ENCODE measurements around the gene USP20. TPM values are rescaled to one million over a fixed set of nuclear protein-coding genes. Genes with fewer than 3 reads are reported as not detected.
A peak's percentile ranks its signal among the peaks of the same experiment; 100 is the strongest.

The USP20 gene
- total and polyA plus RNA-seq, 5 donors from 2014 or later = 37.1 to 116 (median 48.5) TPM

DNA sequence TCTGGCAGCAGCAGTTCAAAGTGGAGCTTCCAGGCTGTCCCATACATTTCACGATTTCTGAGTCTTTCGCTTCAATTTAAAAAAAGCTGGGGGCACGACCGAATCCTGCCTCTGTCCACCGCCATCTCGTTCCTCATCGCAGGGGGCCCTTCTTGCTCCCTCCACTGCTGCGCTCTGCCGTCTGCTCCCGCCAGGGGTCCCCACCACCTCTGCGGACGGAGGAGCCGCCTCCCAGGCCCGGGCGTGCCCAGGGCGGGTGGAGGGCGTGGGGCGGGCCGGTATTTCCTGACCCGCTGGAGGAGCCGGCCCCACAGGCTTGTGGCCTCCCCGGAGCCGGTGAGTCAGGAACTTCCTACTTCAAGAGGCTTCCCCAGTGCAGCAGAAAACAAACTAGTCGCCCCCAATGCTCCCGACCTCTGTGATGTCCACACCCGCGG is 50.4 kb downstream of the USP20 start:
- H3K27me3 Mint-ChIP-seq = peaks cover 18% of the 10 kb centered on the region
- H3K9me3 Mint-ChIP-seq = no peaks in the 10 kb centered on the region
- H3K4me3 ChIP-seq (ENCODE audit: low read depth, low read length) = peak overlapping the region; percentile 86
- peak overlapping the region; percentile 99 for H3K27ac ChIP-seq (ENCODE audit: insufficient read depth, low read length, poor library complexity, severe bottlenecking)
- peaks cover 17 to 75% (median 40%) of the 10 kb centered on the region in 4 donors for H3K4me1 Mint-ChIP-seq
- H3K36me3 ChIP-seq (ENCODE audit: control insufficient read depth, insufficient read depth, low read length) = no peaks in the 10 kb centered on the region
- peak overlapping the region; percentile 99 to 100 (median 100) for H3K27ac Mint-ChIP-seq
- H3K9me3 ChIP-seq (ENCODE audit: control insufficient read depth in 2 of 2, low read length in 2 of 2) = no peaks in the 10 kb centered on the region
- peak; percentile 31 to 37 for ATAC-seq (ENCODE audit: low read depth in 2 of 2)
- peak overlapping the region; percentile 92 to 98 (median 92) for H3K4me3 Mint-ChIP-seq
- peaks cover 74% of the 10 kb centered on the region for H3K4me1 ChIP-seq (ENCODE audit: control insufficient read depth, insufficient read depth, low read length, poor library complexity, severe bottlenecking)
- H3K36me3 Mint-ChIP-seq = peaks cover 10% of the 10 kb centered on the region
- peak; percentile 79 to 93 (median 81) for DNase-seq
- no peaks in the 10 kb centered on the region for H3K27me3 ChIP-seq (ENCODE audit: control insufficient read depth, insufficient read depth, low read length)

- Histone ChIP-seq H3K27me3 (ENCODE audit: control insufficient read depth, insufficient read depth, low read length) (no peaks in the 10 kb centered on the region), H3K4me3 (ENCODE audit: low read depth, low read length) (peak overlapping the region; percentile 87), H3K36me3 (ENCODE audit: control insufficient read depth, insufficient read depth, low read length) (no peaks in the 10 kb centered on the region), H3K4me1 (ENCODE audit: control insufficient read depth, insufficient read depth, low read length, poor library complexity, severe bottlenecking) (peaks cover 82% of the 10 kb centered on the region), H3K9me3 (ENCODE audit: control insufficient read depth in 2 of 2, low read length in 2 of 2) (no peaks in the 10 kb centered on the region), H3K27ac (ENCODE audit: insufficient read depth, low read length, poor library complexity, severe bottlenecking) (peak overlapping the region; percentile 99)
- no peak for ATAC-seq (ENCODE audit: low read depth in 2 of 2)
- Mint-ChIP-seq H3K4me1 (peaks cover 19 to 82% (median 44%) of the 10 kb centered on the region in 4 donors), H3K27ac (peak overlapping the region; percentile 99 to 100 (median 100)), H3K36me3 (peaks cover 12% of the 10 kb centered on the region), H3K27me3 (peaks cover 18% of the 10 kb centered on the region), H3K4me3 (peak overlapping the region; percentile 92 to 98 (median 92)), H3K9me3 (no peaks in the 10 kb centered on the region)
- peak; percentile 68 to 84 (median 77) for DNase-seq
These were observed 51.2 kb downstream of the USP20 start for GRCh38 chr9:129886226-129887174.

DNA sequence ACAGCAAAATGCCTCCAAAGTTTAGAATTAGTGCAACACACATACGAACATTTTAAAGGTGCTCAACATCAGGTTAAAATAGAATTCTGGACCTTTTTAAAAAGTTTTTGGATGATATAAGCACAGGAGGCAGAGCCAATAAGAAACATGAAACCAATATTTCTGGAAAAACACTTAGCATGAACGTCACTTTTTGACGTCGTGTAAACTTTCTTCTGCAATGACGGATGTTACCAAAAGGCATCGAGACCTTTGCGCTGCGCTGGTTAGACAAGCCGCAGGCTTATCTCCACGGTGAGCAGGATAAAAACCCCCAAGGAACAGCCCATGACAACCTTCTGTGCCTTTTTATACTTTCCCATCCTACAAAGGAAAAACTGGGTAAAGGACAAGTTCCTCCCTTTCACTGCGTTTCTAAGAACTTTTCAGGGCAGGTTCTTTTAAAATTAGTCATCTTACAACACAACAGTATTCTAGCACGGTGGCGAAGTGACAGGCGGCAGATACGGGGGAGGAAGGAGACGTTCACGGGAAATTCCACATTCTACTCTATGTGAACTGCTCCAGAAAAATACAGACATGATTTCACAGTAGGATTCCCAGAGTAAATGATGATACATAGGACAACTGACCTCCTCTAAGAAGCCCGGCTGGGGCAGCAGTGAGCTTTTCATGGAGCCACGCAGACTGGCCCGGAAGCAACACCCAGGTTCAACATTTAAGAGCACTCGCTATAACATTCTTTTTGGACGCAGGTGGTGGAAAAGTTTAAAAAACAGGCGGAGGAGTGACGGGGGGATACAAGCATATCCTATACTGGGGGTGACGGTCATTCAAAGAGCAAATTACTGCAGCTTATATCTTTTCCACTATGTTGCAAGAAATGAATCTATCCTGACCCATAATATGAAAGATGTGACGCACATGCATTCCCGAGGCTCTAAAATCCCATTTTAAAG is 52.4 kb downstream of the USP20 start:
- Mint-ChIP-seq H3K4me1 (peaks cover 26 to 90% (median 54%) of the 10 kb centered on the region in 4 donors), H3K27ac (peak overlapping the region; percentile 99 to 100 (median 100)), H3K9me3 (no peaks in the 10 kb centered on the region), H3K27me3 (peaks cover 22% of the 10 kb centered on the region), H3K4me3 (peak overlapping the region; percentile 92 to 98 (median 92)), H3K36me3 (peaks cover 15% of the 10 kb centered on the region)
- Histone ChIP-seq H3K27me3 (ENCODE audit: control insufficient read depth, insufficient read depth, low read length) (no peaks in the 10 kb centered on the region), H3K9me3 (ENCODE audit: control insufficient read depth in 2 of 2, low read length in 2 of 2) (no peaks in the 10 kb centered on the region), H3K27ac (ENCODE audit: insufficient read depth, low read length, poor library complexity, severe bottlenecking) (peak overlapping the region; percentile 99), H3K4me1 (ENCODE audit: control insufficient read depth, insufficient read depth, low read length, poor library complexity, severe bottlenecking) (peaks cover 93% of the 10 kb centered on the region), H3K4me3 (ENCODE audit: low read depth, low read length) (peak overlapping the region; percentile 87), H3K36me3 (ENCODE audit: control insufficient read depth, insufficient read depth, low read length) (no peaks in the 10 kb centered on the region)
- DNase-seq = peak; percentile 73 to 86 (median 82)
- ATAC-seq (ENCODE audit: low read depth in 2 of 2) = no peak

- peaks cover 3% of the 10 kb centered on the region for H3K36me3 ChIP-seq (ENCODE audit: control insufficient read depth, insufficient read depth, low read length)
- Mint-ChIP-seq H3K36me3 (peaks cover 15% of the 10 kb centered on the region), H3K27me3 (peaks cover 22% of the 10 kb centered on the region), H3K27ac (peak overlapping the region; percentile 99 to 100 (median 100)), H3K9me3 (no peaks in the 10 kb centered on the region), H3K4me3 (peak overlapping the region; percentile 92 to 98 (median 92)), H3K4me1 (peaks cover 26 to 93% (median 58%) of the 10 kb centered on the region in 4 donors)
- DNase-seq = peak; percentile 87 to 99 (median 96)
- no peaks in the 10 kb centered on the region for H3K27me3 ChIP-seq (ENCODE audit: control insufficient read depth, insufficient read depth, low read length)
- peak; percentile 64 to 68 for ATAC-seq (ENCODE audit: low read depth in 2 of 2)
- peak overlapping the region; percentile 99 for H3K27ac ChIP-seq (ENCODE audit: insufficient read depth, low read length, poor library complexity, severe bottlenecking)
- H3K4me1 ChIP-seq (ENCODE audit: control insufficient read depth, insufficient read depth, low read length, poor library complexity, severe bottlenecking) = peaks cover 99% of the 10 kb centered on the region
- no peaks in the 10 kb centered on the region for H3K9me3 ChIP-seq (ENCODE audit: control insufficient read depth in 2 of 2, low read length in 2 of 2)
- peak overlapping the region; percentile 87 for H3K4me3 ChIP-seq (ENCODE audit: low read depth, low read length)
These were observed 53.2 kb downstream of the USP20 start for GRCh38 chr9:129888293-129889121.

DNA sequence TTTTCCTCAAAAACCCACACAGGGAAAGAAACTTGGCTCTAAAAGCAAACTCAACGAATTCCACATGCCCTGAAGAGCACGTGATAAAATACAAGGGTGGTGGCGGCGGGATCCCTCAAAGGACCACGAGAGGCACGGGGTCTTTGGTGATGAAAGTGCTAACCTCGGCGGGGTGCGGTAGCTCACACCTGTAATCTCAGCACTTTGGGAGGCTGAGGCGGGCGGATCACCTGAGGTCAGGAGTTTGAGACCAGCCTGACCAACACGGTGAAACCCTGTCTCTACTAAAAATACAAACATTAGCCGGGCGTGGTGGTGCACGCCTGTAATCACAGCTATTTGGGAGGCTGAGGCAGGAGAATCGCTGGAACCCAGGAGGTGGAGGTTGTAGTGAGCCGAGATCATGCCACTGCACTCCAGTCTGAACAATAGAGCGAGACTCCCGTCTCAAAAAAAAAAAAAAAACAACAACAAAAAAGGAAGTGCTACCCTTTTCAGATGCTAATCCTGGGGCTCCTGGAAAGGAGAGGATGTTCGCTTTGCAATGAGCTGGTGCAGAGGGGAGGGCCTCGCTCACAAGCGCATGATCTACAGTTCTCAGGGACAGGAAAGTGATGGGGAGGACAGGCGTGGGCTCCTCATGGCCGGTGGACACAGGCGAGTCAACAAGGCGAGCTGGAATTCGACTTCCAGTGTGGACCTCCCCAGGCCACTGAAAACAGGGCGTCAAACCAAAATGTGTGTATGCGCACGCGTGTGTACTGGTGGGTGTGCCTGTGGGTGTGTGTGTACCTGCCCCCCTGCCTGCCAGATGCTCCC is 54.1 kb downstream of the USP20 start:
- Histone ChIP-seq H3K4me3 (ENCODE audit: low read depth, low read length) (peak overlapping the region; percentile 48), H3K9me3 (ENCODE audit: control insufficient read depth in 2 of 2, low read length in 2 of 2) (no peaks in the 10 kb centered on the region), H3K4me1 (ENCODE audit: control insufficient read depth, insufficient read depth, low read length, poor library complexity, severe bottlenecking) (peaks cover 97% of the 10 kb centered on the region), H3K27ac (ENCODE audit: insufficient read depth, low read length, poor library complexity, severe bottlenecking) (peak overlapping the region; percentile 99), H3K27me3 (ENCODE audit: control insufficient read depth, insufficient read depth, low read length) (no peaks in the 10 kb centered on the region), H3K36me3 (ENCODE audit: control insufficient read depth, insufficient read depth, low read length) (peaks cover 9% of the 10 kb centered on the region)
- H3K4me1 Mint-ChIP-seq = peaks cover 27 to 91% (median 58%) of the 10 kb centered on the region in 4 donors
- H3K27ac Mint-ChIP-seq = peak overlapping the region; percentile 99 to 100 (median 100)
- H3K4me3 Mint-ChIP-seq = peak overlapping the region; percentile 92 to 98 (median 92)
- H3K36me3 Mint-ChIP-seq = peaks cover 21% of the 10 kb centered on the region
- DNase-seq (peak in 2 of 3 donors; percentile 37 to 63), ATAC-seq (ENCODE audit: low read depth in 2 of 2) (no peak)
- H3K27me3 Mint-ChIP-seq = peaks cover 22% of the 10 kb centered on the region
- no peaks in the 10 kb centered on the region for H3K9me3 Mint-ChIP-seq

DNA sequence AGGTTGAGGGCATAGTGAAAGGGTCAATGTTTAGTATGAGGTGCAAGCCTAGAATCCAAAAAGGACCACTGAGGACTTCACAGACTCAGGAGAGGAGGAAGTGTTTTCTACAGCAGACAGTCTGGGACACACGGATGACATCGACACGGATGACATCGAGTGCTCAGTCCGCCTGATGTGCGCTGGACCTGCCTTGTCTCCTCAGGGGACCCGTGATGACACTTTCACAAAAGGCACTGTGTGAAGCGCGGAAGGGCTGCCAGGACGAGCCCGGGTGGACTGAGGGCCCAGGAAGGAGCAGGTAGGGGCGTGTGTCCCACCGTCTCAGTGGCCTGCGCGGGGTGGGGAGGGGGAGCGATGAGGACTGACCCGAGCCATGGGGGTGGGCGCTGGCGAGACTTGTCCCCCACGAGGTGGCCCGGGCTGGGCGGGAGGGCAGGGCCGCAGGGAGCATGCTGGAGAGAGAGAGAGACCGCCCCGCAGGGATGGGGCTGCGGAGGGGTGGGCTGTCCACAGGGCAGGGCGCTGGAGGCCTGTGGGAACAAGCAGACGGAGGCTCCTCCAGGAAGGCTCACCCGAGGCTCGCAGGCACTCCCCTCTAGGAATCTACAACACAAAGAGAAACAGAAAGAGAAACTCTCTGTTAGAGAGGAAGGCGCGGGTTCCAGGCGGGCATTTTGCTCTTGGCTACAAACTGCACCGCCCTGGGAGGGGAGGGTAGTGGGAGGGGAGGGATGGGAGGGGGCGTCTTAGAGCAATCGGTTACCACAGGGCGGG is 54.9 kb downstream of the USP20 start:
- DNase-seq = peak; percentile 49 to 93 (median 62)
- Mint-ChIP-seq H3K36me3 (peaks cover 25% of the 10 kb centered on the region), H3K27me3 (peaks cover 17% of the 10 kb centered on the region)

More for the DNA sequence above, 54.9 kb downstream of the USP20 start:
- H3K4me1 Mint-ChIP-seq = peaks cover 26 to 91% (median 59%) of the 10 kb centered on the region in 4 donors
- H3K4me3 ChIP-seq (ENCODE audit: low read depth, low read length) = peak overlapping the region; percentile 61
- peak overlapping the region; percentile 99 to 100 (median 100) for H3K27ac Mint-ChIP-seq
- H3K27me3 ChIP-seq (ENCODE audit: control insufficient read depth, insufficient read depth, low read length) = no peaks in the 10 kb centered on the region
- no peaks in the 10 kb centered on the region for H3K9me3 ChIP-seq (ENCODE audit: control insufficient read depth in 2 of 2, low read length in 2 of 2)
- H3K27ac ChIP-seq (ENCODE audit: insufficient read depth, low read length, poor library complexity, severe bottlenecking) = peak overlapping the region; percentile 99
- H3K4me1 ChIP-seq (ENCODE audit: control insufficient read depth, insufficient read depth, low read length, poor library complexity, severe bottlenecking) = peaks cover 97% of the 10 kb centered on the region
- H3K4me3 Mint-ChIP-seq = peak overlapping the region; percentile 92 to 98 (median 92)
- H3K9me3 Mint-ChIP-seq = no peaks in the 10 kb centered on the region
- ATAC-seq (ENCODE audit: low read depth in 2 of 2) = no peak
- peaks cover 11% of the 10 kb centered on the region for H3K36me3 ChIP-seq (ENCODE audit: control insufficient read depth, insufficient read depth, low read length)

Measured in CD4-positive, CD25-positive, alpha-beta regulatory T cell (primary cell).